RPMI7951 (cell line): Measurements from ENCODE around the gene SPEM1. TPM values are rescaled to one million over a fixed set of nuclear protein-coding genes. Genes with fewer than 3 reads are reported as not detected.

Source experiments
- DNase-seq: peaks from one replicate; pipeline ENCODE4 v3.0.0-alpha.2; 2012; ENCODE audit warnings: low read depth
- total RNA-seq: library from RNA; depleted of rRNA; stranded (reverse); fragments of >200 nt; shearing (Covaris generic); gene quantifications from 2 replicates; pipeline ENCODE4 v1.2.3, GENCODE V29; 2014

Gene SPEM1
- total RNA-seq, 1 experiment from 2014 or later, result not detected

GRCh38 chr17:7421186-7421585 lies 1.1 kb downstream of the SPEM1 start:
- no peak for DNase-seq

- no peak for DNase-seq
Observed at GRCh38 chr17:7423679-7424078, 3.6 kb downstream of the SPEM1 start.

GRCh38 chr17:7425316-7425715 lies 5.2 kb downstream of the SPEM1 start, which contains the start of gene SPEM2:
Gene SPEM2, plus strand, starts transcription at chr17:7425616. Its CDS starts 73 bp downstream, at chr17:7425689.
- no peak for DNase-seq

GRCh38 chr17:7425756-7426155 lies 5.6 kb downstream of the SPEM1 start:
- DNase-seq, result no peak

GRCh38 chr17:7426203-7426863 lies 6.2 kb downstream of the SPEM1 start:
- no peak for DNase-seq

- no peak for DNase-seq
Observed at GRCh38 chr17:7426896-7427489, 6.9 kb downstream of the SPEM1 start.

- DNase-seq, result no peak
Observed at GRCh38 chr17:7427549-7427948, 7.4 kb downstream of the SPEM1 start.

GRCh38 chr17:7428557-7428956 lies 8.4 kb downstream of the SPEM1 start, which contains the start of gene SPEM3:
Gene SPEM3, plus strand, starts transcription at chr17:7428857. Its CDS starts 46 bp downstream, at chr17:7428903.
- no peak for DNase-seq

- no peak for DNase-seq
Observed at GRCh38 chr17:7429722-7430121, 9.6 kb downstream of the SPEM1 start.

- no peak for DNase-seq
Observed at GRCh38 chr17:7431231-7431630, 11.1 kb downstream of the SPEM1 start.

- no peak for DNase-seq
Observed at GRCh38 chr17:7432296-7432695, 12.2 kb downstream of the SPEM1 start.

GRCh38 chr17:7435676-7436555 lies 15.8 kb downstream of the SPEM1 start:
- peak; percentile 34 for DNase-seq

- DNase-seq, result peak; percentile 61
Observed at GRCh38 chr17:7436556-7437368, 16.6 kb downstream of the SPEM1 start.

GRCh38 chr17:7437369-7437863 lies 17.3 kb downstream of the SPEM1 start:
- DNase-seq, result no peak

GRCh38 chr17:7437950-7438614 lies 18.0 kb downstream of the SPEM1 start:
- no peak for DNase-seq

GRCh38 chr17:7438656-7439460 lies 18.7 kb downstream of the SPEM1 start:
- no peak for DNase-seq

GRCh38 chr17:7439462-7440112 lies 19.5 kb downstream of the SPEM1 start, which contains the start of gene FGF11:
Gene FGF11, plus strand, starts transcription at chr17:7439512. Its CDS starts 109 bp downstream, at chr17:7439621.
- DNase-seq, result no peak

- peak; percentile 37 for DNase-seq
Observed at GRCh38 chr17:7440113-7440833, 20.1 kb downstream of the SPEM1 start.

- DNase-seq, result peak; percentile 37
Observed at GRCh38 chr17:7440834-7441195, 20.7 kb downstream of the SPEM1 start.
